HTERT RPE-1 (cell line): ENCODE results near the gene ZBTB20.

Source experiments
- in situ Hi-C: fragments of 300-500 bp; cut with MboI; formaldehyde crosslinking; loops from 4 replicates; pipeline ENCODE4 v1.14.3; 2020; ENCODE audit warnings: low sequenced_read_pairs

ZBTB20 gene

GRCh38 chr3:114595522-114596028 lies 551.5 kb downstream of the ZBTB20 start:
- in situ Hi-C loops: no loop called here

- in situ Hi-C loops: no loop called here
Observed at GRCh38 chr3:114590309-114591047, 556.6 kb downstream of the ZBTB20 start.

GRCh38 chr3:114587986-114588385 lies 559.1 kb downstream of the ZBTB20 start:
- in situ Hi-C loops: no loop called here

- in situ Hi-C loops: no loop called here
Observed at GRCh38 chr3:114586119-114586518, 561.0 kb downstream of the ZBTB20 start.

GRCh38 chr3:114585687-114586086 lies 561.4 kb downstream of the ZBTB20 start:
- in situ Hi-C loops: no loop called here

- in situ Hi-C loops: no loop called here
Observed at GRCh38 chr3:114584734-114585371, 562.2 kb downstream of the ZBTB20 start.

- in situ Hi-C loops: no loop called here
Observed at GRCh38 chr3:114582929-114583328, 564.2 kb downstream of the ZBTB20 start.

- in situ Hi-C loops: no loop called here
Observed at GRCh38 chr3:114572364-114573062, 574.6 kb downstream of the ZBTB20 start.

GRCh38 chr3:114571363-114571762 lies 575.7 kb downstream of the ZBTB20 start:
- in situ Hi-C loops: no loop called here

GRCh38 chr3:114569186-114569585 lies 577.9 kb downstream of the ZBTB20 start:
- in situ Hi-C loops: no loop called here

GRCh38 chr3:114567771-114568170 lies 579.3 kb downstream of the ZBTB20 start:
- in situ Hi-C loops: no loop called here

- in situ Hi-C loops: no loop called here
Observed at GRCh38 chr3:114566767-114567166, 580.3 kb downstream of the ZBTB20 start.

- in situ Hi-C loops: no loop called here
Observed at GRCh38 chr3:114566162-114566755, 580.8 kb downstream of the ZBTB20 start.

GRCh38 chr3:114565216-114565615 lies 581.9 kb downstream of the ZBTB20 start:
- in situ Hi-C loops: no loop called here

- in situ Hi-C loops: no loop called here
Observed at GRCh38 chr3:114563720-114564119, 583.4 kb downstream of the ZBTB20 start.

- in situ Hi-C loops: no loop called here
Observed at GRCh38 chr3:114562557-114562956, 584.5 kb downstream of the ZBTB20 start.

- in situ Hi-C loops: no loop called here
Observed at GRCh38 chr3:114558271-114558670, 588.8 kb downstream of the ZBTB20 start.

- in situ Hi-C loops: no loop called here
Observed at GRCh38 chr3:114557791-114558190, 589.3 kb downstream of the ZBTB20 start.

- in situ Hi-C loops: no loop called here
Observed at GRCh38 chr3:114556657-114557213, 590.4 kb downstream of the ZBTB20 start.

GRCh38 chr3:114554731-114555130 lies 592.4 kb downstream of the ZBTB20 start:
- in situ Hi-C loops: no loop called here
